Measurements from ENCODE around the gene RHBDF1. TPM values are rescaled to one million over a fixed set of nuclear protein-coding genes. Genes with fewer than 3 reads are reported as not detected.

Gene RHBDF1
- total RNA-seq, 4 donors from 2014 or later, result 19.4 to 58.6 (median 41.1) TPM

DNA sequence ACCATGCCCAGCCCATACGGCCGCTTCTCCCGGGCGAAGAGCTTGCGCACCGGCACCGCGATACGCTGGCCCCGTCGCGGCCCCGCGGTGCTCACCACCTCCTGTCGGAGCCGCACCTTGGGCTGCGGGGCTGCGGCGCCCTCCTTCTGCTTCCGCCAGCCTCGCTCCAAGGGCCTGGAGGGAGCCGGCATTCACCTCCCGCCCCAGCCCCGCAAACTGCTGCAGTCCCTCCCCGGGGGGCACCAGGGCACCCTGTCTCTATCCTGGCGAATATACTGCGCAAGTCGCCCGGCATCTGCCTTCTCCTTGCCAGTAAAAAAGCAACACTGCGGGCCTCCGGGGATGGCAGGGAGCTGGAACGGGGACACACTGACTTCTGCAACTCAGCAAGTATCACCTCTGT is 10.6 kb downstream of the RHBDF1 start:
- Histone ChIP-seq H3K36me3 (peaks cover 0 to 71% (median 0%) of the 10 kb centered on the region in 3 donors), H3K4me3 (no peak overlapping the region), H3K9me3 (no peaks in the 10 kb centered on the region), H3K27me3 (no peaks in the 10 kb centered on the region), H3K4me1 (peaks cover 0 to 9% (median 0%) of the 10 kb centered on the region in 4 donors), H3K27ac (no peak overlapping the region)
- DNase-seq, result peak in 1 of 3 donors; percentile 28
- no peak for TF ChIP-seq POLR2A (IDR thresholded peaks at IDR 0.05)
- TF ChIP-seq, protein P1, sequence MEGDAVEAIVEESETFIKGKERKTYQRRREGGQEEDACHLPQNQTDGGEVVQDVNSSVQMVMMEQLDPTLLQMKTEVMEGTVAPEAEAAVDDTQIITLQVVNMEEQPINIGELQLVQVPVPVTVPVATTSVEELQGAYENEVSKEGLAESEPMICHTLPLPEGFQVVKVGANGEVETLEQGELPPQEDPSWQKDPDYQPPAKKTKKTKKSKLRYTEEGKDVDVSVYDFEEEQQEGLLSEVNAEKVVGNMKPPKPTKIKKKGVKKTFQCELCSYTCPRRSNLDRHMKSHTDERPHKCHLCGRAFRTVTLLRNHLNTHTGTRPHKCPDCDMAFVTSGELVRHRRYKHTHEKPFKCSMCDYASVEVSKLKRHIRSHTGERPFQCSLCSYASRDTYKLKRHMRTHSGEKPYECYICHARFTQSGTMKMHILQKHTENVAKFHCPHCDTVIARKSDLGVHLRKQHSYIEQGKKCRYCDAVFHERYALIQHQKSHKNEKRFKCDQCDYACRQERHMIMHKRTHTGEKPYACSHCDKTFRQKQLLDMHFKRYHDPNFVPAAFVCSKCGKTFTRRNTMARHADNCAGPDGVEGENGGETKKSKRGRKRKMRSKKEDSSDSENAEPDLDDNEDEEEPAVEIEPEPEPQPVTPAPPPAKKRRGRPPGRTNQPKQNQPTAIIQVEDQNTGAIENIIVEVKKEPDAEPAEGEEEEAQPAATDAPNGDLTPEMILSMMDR (IDR thresholded peaks at IDR 0.05), result no peak

DNA sequence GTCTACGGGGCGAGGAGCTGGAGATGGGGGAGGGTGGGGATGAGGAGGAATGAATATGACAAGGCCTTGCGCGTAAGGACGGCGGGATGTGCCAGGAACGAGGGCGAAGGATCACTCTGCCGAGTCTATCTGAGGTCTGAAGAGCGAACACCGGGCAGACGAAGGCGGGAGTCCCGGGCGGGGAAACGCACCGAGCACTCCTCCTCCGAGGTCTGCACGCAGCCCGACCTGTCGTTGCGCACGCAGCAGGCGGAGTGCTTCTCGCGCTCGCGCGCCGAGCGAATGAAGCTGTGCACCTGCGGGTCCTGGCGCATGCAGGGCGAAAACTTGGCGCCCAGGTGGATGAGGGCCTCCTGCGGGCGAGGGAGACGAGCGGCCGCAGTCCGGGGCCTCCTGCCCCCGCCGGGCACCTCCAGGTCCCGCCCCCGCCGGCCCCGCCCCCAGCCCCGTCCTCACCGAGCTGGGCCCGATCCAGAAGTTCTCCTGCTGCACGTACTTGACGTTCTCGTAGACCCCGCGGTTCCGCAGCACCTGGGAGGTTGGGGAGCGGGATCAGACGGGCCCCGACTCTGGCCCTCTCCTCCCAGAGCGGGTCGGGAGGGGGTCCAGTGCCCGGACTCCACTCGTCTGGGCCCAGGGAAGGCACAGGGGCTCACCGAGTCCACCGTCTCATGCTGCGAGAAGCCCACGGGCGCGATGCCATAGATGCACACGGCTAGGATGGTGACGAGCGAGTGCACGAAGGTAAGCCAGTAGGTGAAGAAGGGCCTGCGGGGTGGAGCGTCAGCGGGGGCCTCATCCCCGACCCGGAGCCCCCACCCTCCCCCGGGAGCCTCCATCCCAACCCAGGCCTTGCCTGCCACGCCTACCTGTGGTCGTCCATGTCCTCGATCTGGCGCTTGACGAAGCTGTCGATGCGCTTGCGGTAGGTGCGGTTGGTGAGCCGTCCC is 11.2 kb downstream of the RHBDF1 start:
- Histone ChIP-seq H3K9me3 (no peaks in the 10 kb centered on the region), H3K36me3 (peaks cover 0 to 77% (median 0%) of the 10 kb centered on the region in 3 donors), H3K4me3 (no peak overlapping the region), H3K4me1 (peaks cover 0 to 8% (median 0%) of the 10 kb centered on the region in 4 donors), H3K27ac (no peak overlapping the region), H3K27me3 (no peaks in the 10 kb centered on the region)
- TF ChIP-seq, protein P1 (IDR thresholded peaks at IDR 0.05), result no peak
- no peak for TF ChIP-seq POLR2A (IDR thresholded peaks at IDR 0.05)
- peak in 1 of 3 donors; percentile 44 for DNase-seq

DNA sequence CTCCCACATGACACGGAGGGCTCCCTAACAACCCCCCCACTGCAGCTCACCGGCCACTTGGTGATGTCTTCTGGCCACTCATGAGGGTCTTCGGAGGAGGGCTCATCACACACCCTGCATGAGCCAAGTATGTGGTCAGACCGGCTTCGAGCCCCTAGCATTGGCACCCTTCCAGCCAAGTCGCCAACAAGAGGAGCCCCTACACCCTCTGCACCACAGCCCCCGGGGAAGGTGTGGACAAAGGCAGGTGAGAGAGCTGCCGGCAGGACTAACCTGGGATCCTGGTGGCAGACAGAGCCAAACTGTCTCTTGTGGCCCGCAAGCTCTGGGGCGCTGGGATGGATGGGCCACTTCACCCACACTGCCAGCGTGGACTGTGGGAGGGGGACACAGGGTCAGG is 12.3 kb downstream of the RHBDF1 start:
- H3K27me3 ChIP-seq, result no peaks in the 10 kb centered on the region
- H3K4me3 ChIP-seq, result no peak overlapping the region
- no peaks in the 10 kb centered on the region for H3K4me1 ChIP-seq
- no peak overlapping the region for H3K27ac ChIP-seq
- no peak for DNase-seq
- peaks cover 0 to 87% (median 0%) of the 10 kb centered on the region in 3 donors for H3K36me3 ChIP-seq
- H3K9me3 ChIP-seq, result no peaks in the 10 kb centered on the region
- TF ChIP-seq, protein P1 (IDR thresholded peaks at IDR 0.05), result no peak
- no peak for TF ChIP-seq POLR2A (IDR thresholded peaks at IDR 0.05)

DNA sequence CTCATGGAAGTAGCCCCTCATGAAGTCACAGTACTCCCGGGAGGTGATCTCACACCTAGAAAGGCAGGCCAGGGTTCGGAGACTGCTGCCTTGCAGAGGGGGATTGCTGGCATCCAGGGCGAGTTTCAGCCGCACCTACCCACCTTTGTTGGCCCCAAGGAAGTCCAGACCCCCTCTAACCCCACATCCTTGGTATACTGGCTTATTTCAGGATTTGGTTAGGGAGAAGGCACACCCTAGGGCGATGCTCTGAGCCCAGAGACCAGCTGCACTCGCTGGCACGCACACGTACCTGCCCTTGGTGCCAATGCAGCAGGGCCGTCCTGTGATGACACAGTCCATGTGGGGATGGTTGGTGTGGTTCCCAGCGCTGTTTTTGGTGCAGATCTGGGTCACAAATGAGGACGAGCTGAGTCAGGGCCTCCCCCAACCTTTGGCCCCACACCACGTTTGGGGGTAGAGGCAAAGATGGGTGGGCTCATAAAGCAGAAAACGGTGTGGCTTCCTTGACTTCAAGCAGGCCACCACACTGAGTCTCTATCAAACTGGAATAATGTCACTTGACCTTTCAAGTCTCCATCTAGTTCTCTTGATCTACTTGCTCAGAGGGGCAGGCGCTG is 12.9 kb downstream of the RHBDF1 start:
- Histone ChIP-seq H3K27me3 (no peaks in the 10 kb centered on the region), H3K36me3 (peaks cover 0 to 86% (median 0%) of the 10 kb centered on the region in 3 donors), H3K4me1 (peaks cover 0 to 2% (median under 1%) of the 10 kb centered on the region in 4 donors)

More for the DNA sequence above, 12.9 kb downstream of the RHBDF1 start:
- no peaks in the 10 kb centered on the region for H3K9me3 ChIP-seq
- H3K27ac ChIP-seq, result no peak overlapping the region
- no peak overlapping the region for H3K4me3 ChIP-seq
- no peak for DNase-seq
- TF ChIP-seq, protein P1 (IDR thresholded peaks at IDR 0.05), result no peak
- no peak for TF ChIP-seq POLR2A (IDR thresholded peaks at IDR 0.05)

Measured in Peyer's patch (tissue), 4 donors.